ENCODE results near the gene ATP1B3.

The ATP1B3 gene

GRCh38 chr3:141851411-141851810 is 25.0 kb upstream of the ATP1B3 start:
- DNase-seq (ENCODE audit: low spot score), result no peak
- no peak for TF ChIP-seq CTCF (IDR thresholded peaks at IDR 0.05; ENCODE audit: extremely low read depth, missing control alignments)

- no peak for TF ChIP-seq CTCF (IDR thresholded peaks at IDR 0.05; ENCODE audit: extremely low read depth, missing control alignments)
- DNase-seq (ENCODE audit: low spot score), result no peak
Measured at GRCh38 chr3:141853081-141853601, 23.3 kb upstream of the ATP1B3 start.

- no peak for TF ChIP-seq CTCF (IDR thresholded peaks at IDR 0.05; ENCODE audit: extremely low read depth, missing control alignments)
- no peak for DNase-seq (ENCODE audit: low spot score)
Measured at GRCh38 chr3:141853629-141854168, 22.7 kb upstream of the ATP1B3 start.

- no peak for DNase-seq (ENCODE audit: low spot score)
- TF ChIP-seq CTCF (IDR thresholded peaks at IDR 0.05; ENCODE audit: extremely low read depth, missing control alignments), result no peak
Measured at GRCh38 chr3:141854599-141854998, 21.8 kb upstream of the ATP1B3 start.

GRCh38 chr3:141858312-141858711 is 18.1 kb upstream of the ATP1B3 start:
- TF ChIP-seq CTCF (IDR thresholded peaks at IDR 0.05; ENCODE audit: extremely low read depth, missing control alignments), result no peak
- DNase-seq (ENCODE audit: low spot score), result no peak

GRCh38 chr3:141859651-141860050 is 16.8 kb upstream of the ATP1B3 start:
- TF ChIP-seq CTCF (IDR thresholded peaks at IDR 0.05; ENCODE audit: extremely low read depth, missing control alignments), result no peak

GRCh38 chr3:141860086-141860669 is 16.3 kb upstream of the ATP1B3 start:
- DNase-seq (ENCODE audit: low spot score), result no peak
- TF ChIP-seq CTCF (IDR thresholded peaks at IDR 0.05; ENCODE audit: extremely low read depth, missing control alignments), result no peak

More at GRCh38 chr3:141859651-141860050, 16.8 kb upstream of the ATP1B3 start:
- no peak for DNase-seq (ENCODE audit: low spot score)

Data from GM20000 (cell line).